Hepatic stellate cell (primary cell): ENCODE results near the gene CORO2B.

Experiments
- DNase-seq: peaks from one replicate; pipeline ENCODE4 v3.0.0; 2011; ENCODE audit warnings: low spot score

The CORO2B gene

GRCh38 chr15:68574046-68574445, 4.7 kb upstream of the CORO2B start:
- DNase-seq: no peak

GRCh38 chr15:68574629-68575028, 4.2 kb upstream of the CORO2B start:
- no peak for DNase-seq

- no peak for DNase-seq
These were observed 2.4 kb upstream of the CORO2B start for GRCh38 chr15:68576235-68576892.

GRCh38 chr15:68578175-68578979, 416 bp upstream of the CORO2B start:
- peak; percentile 68 for DNase-seq

GRCh38 chr15:68580026-68580882, 1.5 kb downstream of the CORO2B start:
- no peak for DNase-seq

GRCh38 chr15:68580883-68581155, 2.0 kb downstream of the CORO2B start:
- DNase-seq: no peak

- DNase-seq: no peak
These were observed 2.9 kb downstream of the CORO2B start for GRCh38 chr15:68581725-68582124.

- no peak for DNase-seq
These were observed 3.4 kb downstream of the CORO2B start for GRCh38 chr15:68582236-68582635.

GRCh38 chr15:68582864-68583263, 4.1 kb downstream of the CORO2B start:
- DNase-seq: no peak

- DNase-seq: no peak
These were observed 4.5 kb downstream of the CORO2B start for GRCh38 chr15:68583321-68583720.

GRCh38 chr15:68583936-68584755, 5.4 kb downstream of the CORO2B start:
- DNase-seq: no peak

- DNase-seq: no peak
These were observed 6.2 kb downstream of the CORO2B start for GRCh38 chr15:68584756-68585573.

- no peak for DNase-seq
These were observed 6.9 kb downstream of the CORO2B start for GRCh38 chr15:68585574-68586273.

GRCh38 chr15:68586274-68586961, 7.6 kb downstream of the CORO2B start:
- DNase-seq: peak; percentile 58

- no peak for DNase-seq
These were observed 9.1 kb downstream of the CORO2B start for GRCh38 chr15:68587769-68588385.

- DNase-seq: no peak
These were observed 10.3 kb downstream of the CORO2B start for GRCh38 chr15:68589053-68589452.

GRCh38 chr15:68589783-68590710, 11.3 kb downstream of the CORO2B start:
- DNase-seq: no peak

GRCh38 chr15:68590721-68591389, 12.1 kb downstream of the CORO2B start:
- DNase-seq: no peak
